ENCODE results near the gene AK4.

DNA sequence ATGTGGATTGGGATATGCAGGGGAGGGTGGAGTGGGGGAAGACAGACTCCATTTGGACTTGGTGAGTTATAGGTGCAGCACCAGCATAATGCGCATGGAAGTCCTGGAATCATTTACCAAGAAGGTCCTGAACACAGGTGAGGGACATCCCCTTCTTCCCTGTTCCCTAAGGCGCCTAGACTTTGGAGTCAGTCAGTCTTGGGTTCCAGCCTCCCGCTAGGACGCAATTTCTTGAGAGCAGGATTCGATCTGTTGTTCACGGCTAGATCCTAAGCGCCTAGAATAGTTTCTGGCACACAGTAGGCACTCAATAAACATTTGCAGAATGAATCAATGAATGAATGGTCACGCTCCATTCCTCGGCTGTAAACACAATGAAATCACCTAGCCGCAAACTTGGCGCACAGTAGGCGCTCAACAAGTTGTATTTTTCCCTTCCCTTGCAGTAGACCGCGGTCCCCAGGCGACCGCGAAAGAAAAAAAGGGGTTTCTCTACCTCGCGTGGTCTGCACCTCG is 1.0 kb upstream of the AK4 start:
- TF ChIP-seq, protein P1, sequence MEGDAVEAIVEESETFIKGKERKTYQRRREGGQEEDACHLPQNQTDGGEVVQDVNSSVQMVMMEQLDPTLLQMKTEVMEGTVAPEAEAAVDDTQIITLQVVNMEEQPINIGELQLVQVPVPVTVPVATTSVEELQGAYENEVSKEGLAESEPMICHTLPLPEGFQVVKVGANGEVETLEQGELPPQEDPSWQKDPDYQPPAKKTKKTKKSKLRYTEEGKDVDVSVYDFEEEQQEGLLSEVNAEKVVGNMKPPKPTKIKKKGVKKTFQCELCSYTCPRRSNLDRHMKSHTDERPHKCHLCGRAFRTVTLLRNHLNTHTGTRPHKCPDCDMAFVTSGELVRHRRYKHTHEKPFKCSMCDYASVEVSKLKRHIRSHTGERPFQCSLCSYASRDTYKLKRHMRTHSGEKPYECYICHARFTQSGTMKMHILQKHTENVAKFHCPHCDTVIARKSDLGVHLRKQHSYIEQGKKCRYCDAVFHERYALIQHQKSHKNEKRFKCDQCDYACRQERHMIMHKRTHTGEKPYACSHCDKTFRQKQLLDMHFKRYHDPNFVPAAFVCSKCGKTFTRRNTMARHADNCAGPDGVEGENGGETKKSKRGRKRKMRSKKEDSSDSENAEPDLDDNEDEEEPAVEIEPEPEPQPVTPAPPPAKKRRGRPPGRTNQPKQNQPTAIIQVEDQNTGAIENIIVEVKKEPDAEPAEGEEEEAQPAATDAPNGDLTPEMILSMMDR (IDR thresholded peaks at IDR 0.05; ENCODE audit: poor library complexity): no peak
- TF ChIP-seq EZH2phosphoT487 (IDR thresholded peaks at IDR 0.05; ENCODE audit: low read depth, severe bottlenecking, unreplicated experiment): no peak
- peak; percentile 52 for TF ChIP-seq EZH2 (IDR thresholded peaks at IDR 0.05; ENCODE audit: borderline replicate concordance)
